Osteocyte (in vitro differentiated cells): ENCODE results near the gene FURIN. TPM values are rescaled to one million over a fixed set of nuclear protein-coding genes. Genes with fewer than 3 reads are reported as not detected.

ENCODE experiments used
- DNase-seq: peaks from one replicate; pipeline ENCODE4 v3.0.0; 2021; ENCODE audit warnings: mixed read lengths; ENCODE audit not compliant: unreplicated experiment; ENCODE audit errors: extremely low spot score
- H3K27ac Mint-ChIP-seq: one replicate; pipeline ENCODE4 v1.8.0; 2021; ENCODE audit warnings: mild to moderate bottlenecking, mixed read lengths; ENCODE audit not compliant: unreplicated experiment
- H3K27me3 Mint-ChIP-seq: one replicate; pipeline ENCODE4 v1.8.0; 2021; ENCODE audit warnings: mixed read lengths; ENCODE audit not compliant: unreplicated experiment
- H3K36me3 Mint-ChIP-seq: one replicate; pipeline ENCODE4 v1.8.0; 2021; ENCODE audit warnings: mixed read lengths; ENCODE audit not compliant: unreplicated experiment
- H3K4me1 Mint-ChIP-seq: one replicate; pipeline ENCODE4 v1.8.0; 2021; ENCODE audit warnings: mixed read lengths; ENCODE audit not compliant: unreplicated experiment
- H3K4me3 Mint-ChIP-seq: one replicate; pipeline ENCODE4 v1.8.0; 2021; ENCODE audit warnings: mild to moderate bottlenecking, moderate library complexity, mixed read lengths; ENCODE audit not compliant: unreplicated experiment
- H3K9me3 Mint-ChIP-seq: one replicate; pipeline ENCODE4 v1.8.0; 2021; ENCODE audit warnings: mixed read lengths; ENCODE audit not compliant: unreplicated experiment
- total RNA-seq: library from RNA; stranded (reverse); gene quantifications from 2 replicates; pipeline ENCODE4 v1.2.1, GENCODE V29; 2021
- TF ChIP-seq, protein P1 (sequence below): fragments of 200-600 bp; sonication (generic); IDR thresholded peaks from 2 replicates; pipeline ENCODE4 v1.5.0; 2021; ENCODE audit warnings: antibody characterized with exemption, mild to moderate bottlenecking, moderate library complexity

The FURIN gene
- total RNA-seq, 1 donor from 2014 or later, result 96.2 TPM

DNA sequence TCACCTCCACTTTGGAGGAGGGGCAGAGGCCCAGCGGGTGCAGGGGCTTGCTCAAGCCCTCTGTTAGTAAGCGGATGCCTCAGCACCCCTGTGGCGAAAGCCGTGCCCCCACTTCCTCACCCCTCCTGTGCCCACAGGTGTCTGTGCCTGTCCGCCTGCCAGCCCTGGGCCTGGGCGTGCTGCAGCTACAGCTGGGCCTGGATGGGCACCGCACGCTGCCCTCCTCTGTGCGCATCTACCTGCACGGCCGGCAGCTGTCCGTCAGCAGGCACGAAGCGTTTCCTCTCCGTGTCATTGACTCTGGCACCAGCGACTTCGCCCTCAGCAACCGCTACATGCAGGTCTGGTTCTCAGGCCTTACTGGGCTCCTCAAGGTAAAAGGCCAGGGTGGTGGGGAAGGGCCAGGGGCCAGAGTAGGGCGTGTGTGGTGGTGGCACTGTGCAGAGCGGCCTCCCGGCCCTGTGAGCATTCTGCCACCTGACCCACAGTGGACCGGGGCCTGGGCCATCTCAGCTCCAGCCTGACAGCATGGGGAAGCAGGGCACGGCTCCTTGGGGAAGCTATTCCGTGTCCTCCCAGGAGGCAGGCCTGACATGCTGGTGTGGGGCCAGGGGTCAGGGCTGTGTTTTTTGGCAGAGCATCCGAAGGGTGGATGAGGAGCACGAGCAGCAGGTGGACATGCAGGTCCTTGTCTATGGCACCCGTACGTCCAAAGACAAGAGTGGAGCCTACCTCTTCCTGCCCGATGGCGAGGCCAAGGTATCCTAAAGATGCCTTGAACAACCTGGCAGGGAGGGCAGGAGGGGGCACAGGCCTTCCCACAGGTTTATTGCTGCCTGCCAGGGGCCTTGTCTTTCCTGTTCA is 43.8 kb downstream of the FURIN start:
- no peak for DNase-seq
- no peak overlapping the region for H3K4me3 Mint-ChIP-seq
- no peaks in the 10 kb centered on the region for H3K4me1 Mint-ChIP-seq
- peaks cover 25% of the 10 kb centered on the region for H3K36me3 Mint-ChIP-seq
- H3K9me3 Mint-ChIP-seq, result no peaks in the 10 kb centered on the region
- H3K27ac Mint-ChIP-seq, result no peak overlapping the region
- TF ChIP-seq, protein P1, sequence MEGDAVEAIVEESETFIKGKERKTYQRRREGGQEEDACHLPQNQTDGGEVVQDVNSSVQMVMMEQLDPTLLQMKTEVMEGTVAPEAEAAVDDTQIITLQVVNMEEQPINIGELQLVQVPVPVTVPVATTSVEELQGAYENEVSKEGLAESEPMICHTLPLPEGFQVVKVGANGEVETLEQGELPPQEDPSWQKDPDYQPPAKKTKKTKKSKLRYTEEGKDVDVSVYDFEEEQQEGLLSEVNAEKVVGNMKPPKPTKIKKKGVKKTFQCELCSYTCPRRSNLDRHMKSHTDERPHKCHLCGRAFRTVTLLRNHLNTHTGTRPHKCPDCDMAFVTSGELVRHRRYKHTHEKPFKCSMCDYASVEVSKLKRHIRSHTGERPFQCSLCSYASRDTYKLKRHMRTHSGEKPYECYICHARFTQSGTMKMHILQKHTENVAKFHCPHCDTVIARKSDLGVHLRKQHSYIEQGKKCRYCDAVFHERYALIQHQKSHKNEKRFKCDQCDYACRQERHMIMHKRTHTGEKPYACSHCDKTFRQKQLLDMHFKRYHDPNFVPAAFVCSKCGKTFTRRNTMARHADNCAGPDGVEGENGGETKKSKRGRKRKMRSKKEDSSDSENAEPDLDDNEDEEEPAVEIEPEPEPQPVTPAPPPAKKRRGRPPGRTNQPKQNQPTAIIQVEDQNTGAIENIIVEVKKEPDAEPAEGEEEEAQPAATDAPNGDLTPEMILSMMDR, result no peak
- H3K27me3 Mint-ChIP-seq, result no peaks in the 10 kb centered on the region

DNA sequence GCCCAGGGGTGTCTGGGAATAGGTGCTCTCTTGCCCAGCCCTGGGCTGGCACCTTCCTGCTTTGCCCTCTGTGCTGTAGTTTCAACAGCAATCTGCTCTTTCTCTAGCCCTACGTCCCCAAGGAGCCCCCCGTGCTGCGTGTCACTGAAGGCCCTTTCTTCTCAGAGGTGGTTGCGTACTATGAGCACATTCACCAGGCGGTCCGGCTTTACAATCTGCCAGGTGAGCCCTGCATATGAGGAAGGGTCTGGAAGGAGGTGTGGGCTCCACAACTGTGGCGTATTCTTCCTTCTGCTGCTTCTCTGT is 44.3 kb downstream of the FURIN start:
- Mint-ChIP-seq H3K27me3 (no peaks in the 10 kb centered on the region), H3K4me1 (no peaks in the 10 kb centered on the region), H3K36me3 (peaks cover 26% of the 10 kb centered on the region), H3K9me3 (no peaks in the 10 kb centered on the region), H3K4me3 (no peak overlapping the region), H3K27ac (no peak overlapping the region)
- no peak for DNase-seq
- TF ChIP-seq, protein P1, result no peak

DNA sequence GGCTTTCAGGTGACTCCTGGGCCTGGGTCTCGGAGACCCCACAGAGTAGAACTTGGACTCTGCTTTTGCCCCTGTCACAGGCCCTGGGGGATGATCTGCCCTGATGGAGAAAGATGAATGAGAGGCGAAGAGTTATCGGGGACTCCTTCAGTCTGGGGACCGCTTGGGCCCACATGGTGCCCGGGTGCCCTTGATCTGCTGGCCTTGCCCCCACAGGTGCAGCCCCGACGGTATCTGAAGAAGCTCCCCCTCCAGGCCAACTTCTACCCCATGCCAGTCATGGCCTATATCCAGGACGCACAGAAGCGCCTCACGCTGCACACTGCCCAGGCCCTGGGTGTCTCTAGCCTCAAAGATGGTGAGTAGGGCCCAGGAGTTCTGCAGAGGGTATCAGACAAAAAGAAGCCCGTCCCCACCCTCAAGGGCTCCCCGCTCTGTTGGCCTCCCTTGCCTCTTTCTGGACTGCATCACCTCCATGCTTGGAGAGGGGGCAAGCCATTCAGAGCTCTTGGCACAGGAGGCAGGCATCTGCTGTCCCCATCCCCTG is 45.1 kb downstream of the FURIN start:
- Mint-ChIP-seq H3K27me3 (no peaks in the 10 kb centered on the region), H3K9me3 (no peaks in the 10 kb centered on the region), H3K4me3 (no peak overlapping the region), H3K36me3 (peaks cover 29% of the 10 kb centered on the region), H3K4me1 (no peaks in the 10 kb centered on the region), H3K27ac (no peak overlapping the region)
- TF ChIP-seq, protein P1, result no peak
- DNase-seq, result no peak

DNA sequence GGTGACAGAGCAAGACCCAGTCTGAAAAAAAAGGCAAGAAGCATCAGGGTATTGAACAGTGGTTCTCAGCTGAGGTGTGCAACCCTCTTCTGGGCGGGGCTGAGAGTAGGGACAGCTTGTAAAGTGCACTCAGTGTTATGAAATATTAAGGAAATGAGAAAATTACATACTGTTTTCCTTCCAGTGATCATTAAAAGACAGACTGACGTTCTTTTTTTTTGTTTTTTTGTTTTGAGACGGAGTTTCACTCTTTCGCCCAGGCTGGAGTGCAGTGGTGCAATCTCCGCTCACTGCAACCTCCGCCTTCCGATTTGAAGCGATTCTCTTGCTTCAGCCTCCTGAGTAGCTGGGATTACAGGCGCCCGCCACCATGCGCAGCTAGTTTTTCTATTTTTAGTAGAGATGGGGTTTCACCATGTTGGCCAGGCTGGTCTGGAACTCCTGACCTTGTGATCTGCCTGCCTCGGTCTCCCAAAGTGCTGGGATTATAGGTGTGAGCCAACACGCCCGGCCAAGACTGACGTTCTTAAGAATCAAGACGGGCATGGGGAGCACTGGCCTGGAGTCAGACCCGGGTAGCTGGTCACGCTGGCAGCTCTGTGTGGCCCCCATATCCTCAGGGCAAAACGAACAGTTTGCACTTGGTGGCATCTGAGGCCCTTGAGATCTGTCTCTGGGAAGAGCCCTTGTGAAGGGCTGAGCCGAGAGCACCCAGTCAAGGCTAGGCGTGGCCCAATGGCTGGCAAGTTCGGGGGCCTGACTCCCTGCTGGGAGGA is 46.1 kb downstream of the FURIN start:
- no peak overlapping the region for H3K27ac Mint-ChIP-seq
- H3K4me1 Mint-ChIP-seq, result no peaks in the 10 kb centered on the region
- no peaks in the 10 kb centered on the region for H3K9me3 Mint-ChIP-seq
- peaks cover 35% of the 10 kb centered on the region for H3K36me3 Mint-ChIP-seq
- TF ChIP-seq, protein P1, result no peak
- H3K27me3 Mint-ChIP-seq, result no peaks in the 10 kb centered on the region
- no peak for DNase-seq
- H3K4me3 Mint-ChIP-seq, result no peak overlapping the region
